Gastrocnemius medialis (tissue), 4 donors: ENCODE measurements around the gene CNTF. TPM values are rescaled to one million over a fixed set of nuclear protein-coding genes. Genes with fewer than 3 reads are reported as not detected.

ENCODE experiments used
- ATAC-seq, 2 donors: fragments of 150-250 bp; one replicate each; pipeline ENCODE4 v1.9.1; 2016
- DNase-seq, 2 donors: peaks; one replicate each; pipeline ENCODE4 v3.0.0-alpha.2; 2019
- H3K27ac ChIP-seq, 4 donors: fragments of 200-600 bp; sonication (generic); 1 replicate in 1 of 4; 2 replicates in 3 of 4; pipeline ENCODE4 v1.5.1; 2016 to 2018; ENCODE audit warnings: mild to moderate bottlenecking in 2 of 4, moderate library complexity in 1 of 4
- H3K27me3 ChIP-seq, 3 donors: fragments of 200-600 bp; sonication (generic) in 2 of 3; 1 replicate in 1 of 3; 2 replicates in 2 of 3; pipeline versions ENCODE4 v1.5.1 to v1.6.0; 2016 to 2019; ENCODE audit warnings: mild to moderate bottlenecking in 1 of 3, moderate library complexity in 1 of 3
- H3K36me3 ChIP-seq, 2 donors: fragments of 200-600 bp; sonication (generic) in 1 of 2; one replicate each; pipeline ENCODE4 v1.5.1; 2017 to 2018
- H3K4me1 ChIP-seq, 2 donors: fragments of 200-600 bp; sonication (generic) in 1 of 2; one replicate each; pipeline ENCODE4 v1.5.1; 2016 to 2017; ENCODE audit warnings: mild to moderate bottlenecking in 2 of 2
- H3K4me3 ChIP-seq, 4 donors: fragments of 200-600 bp; sonication (generic) in 3 of 4; 1 replicate in 1 of 4; 2 replicates in 3 of 4; pipeline ENCODE4 v1.5.1; 2016 to 2019; ENCODE audit warnings: mild to moderate bottlenecking in 2 of 4
- H3K9me3 ChIP-seq, 3 donors: fragments of 200-600 bp; sonication (generic) in 2 of 3; 1 replicate in 1 of 3; 2 replicates in 2 of 3; pipeline ENCODE4 v1.5.1; 2016 to 2019
- POLR2A ChIP-seq, 2 donors: fragments of 450-650 bp; IDR thresholded peaks; one replicate each; pipeline ENCODE4 v1.6.1; 2017; ENCODE audit warnings: antibody characterized with exemption in 2 of 2, mild to moderate bottlenecking in 2 of 2, moderate library complexity in 2 of 2
- in situ Hi-C, 4 donors: fragments of 200-750 bp; cut with MboI; loops; one replicate each; pipeline versions ENCODE4 v1.15.0 to v1.8.0; 2017; ENCODE audit warnings: low sequenced_read_pairs in 4 of 4
- intact Hi-C: fragments of 100-400 bp; cut with DNase I; formaldehyde crosslinking; loops from one replicate; pipeline ENCODE4 v1.15.1; 2023; ENCODE audit warnings: low total_unique reads
- total RNA-seq, 4 donors: library from RNA; depleted of rRNA; stranded (reverse); fragments of >200 nt; gene quantifications; one replicate each; pipeline versions ENCODE4 v1.1.0 to v1.2.3, GENCODE V29; 2016
- TF ChIP-seq, protein P1 (sequence below), 5 experiments: fragments of 450-650 bp in 3 of 5; fragments of 200-600 bp in 2 of 5; sonication (generic) in 2 of 5; IDR thresholded peaks in 4 of 5; conservative IDR thresholded peaks in 1 of 5; 1 replicate in 4 of 5; 2 replicates in 1 of 5; pipeline ENCODE4 v1.5.1; 2016 to 2019; ENCODE audit warnings: antibody characterized with exemption in 5 of 5, mild to moderate bottlenecking in 3 of 5, moderate library complexity in 3 of 5

CNTF gene
- total RNA-seq, 4 donors from 2014 or later = 3.2 to 8.5 (median 4.0) TPM

DNA sequence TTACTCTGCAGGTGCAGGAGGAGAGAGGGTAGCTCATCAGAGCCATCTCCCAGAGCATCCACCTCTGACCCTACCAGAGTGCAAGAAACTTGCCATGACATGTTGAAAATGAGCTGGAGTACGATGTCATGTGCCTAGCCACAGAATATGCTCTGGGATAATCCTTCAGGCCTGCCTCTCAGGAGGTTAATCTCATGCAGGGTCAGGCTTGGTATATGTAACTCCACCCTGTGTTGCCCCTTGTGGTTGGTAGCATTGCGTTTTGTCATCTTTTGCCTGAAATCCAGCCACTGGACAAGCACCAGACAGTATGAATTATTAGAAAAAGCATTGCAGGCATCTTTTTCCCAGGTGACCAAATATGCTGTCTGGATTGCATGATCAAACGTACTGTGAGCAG, 36.2 kb downstream of the CNTF start:
- in situ Hi-C loops = loop anchor here in 3 of 4 donors (25.0 kb wide), 2 partner anchors 479 to 504 kb away; partner anchors contain the start of genes FAM111A (in 2 of the 3) and DTX4 (in 1 of the 3)
- ATAC-seq = no peak

DNA sequence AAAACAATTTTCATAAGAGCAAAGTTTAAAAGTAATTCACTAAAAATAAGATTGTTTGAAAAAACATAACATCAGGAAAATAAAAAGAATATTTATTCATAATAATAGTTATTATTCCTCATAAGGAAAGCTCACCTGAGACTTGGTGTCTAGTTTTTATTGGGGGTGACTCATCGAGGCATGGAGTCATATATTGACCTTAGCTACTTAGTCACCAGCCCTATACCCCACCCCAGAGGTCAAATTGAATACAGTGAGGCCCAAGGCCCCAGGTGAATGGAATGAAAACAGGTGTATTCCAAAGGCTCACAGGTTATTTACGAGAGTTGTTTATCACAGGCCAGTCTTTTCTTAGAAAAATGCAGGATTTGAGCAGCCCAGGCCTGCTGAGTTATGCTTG, 36.9 kb downstream of the CNTF start:
- no peaks in the 10 kb centered on the region for H3K27me3 ChIP-seq
- intact Hi-C loops (loop anchor here (10.0 kb wide), 1 partner anchor 495 kb away; no protein-coding TSS in a partner anchor), in situ Hi-C loops (loop anchor here in 3 of 4 donors (25.0 kb wide), 2 partner anchors 478 to 503 kb away; partner anchors contain the start of genes FAM111A (in 2 of the 3) and DTX4 (in 1 of the 3))

More for the DNA sequence above, 36.2 kb downstream of the CNTF start:
- no peaks in the 10 kb centered on the region for H3K36me3 ChIP-seq
- no peaks in the 10 kb centered on the region for H3K4me1 ChIP-seq
- no peak for DNase-seq
- no peaks in the 10 kb centered on the region for H3K27me3 ChIP-seq
- intact Hi-C loops = loop anchor here (10.0 kb wide), 1 partner anchor 496 kb away; no protein-coding TSS in a partner anchor
- no peak overlapping the region for H3K4me3 ChIP-seq
- H3K9me3 ChIP-seq = no peaks in the 10 kb centered on the region
- TF ChIP-seq, protein P1, sequence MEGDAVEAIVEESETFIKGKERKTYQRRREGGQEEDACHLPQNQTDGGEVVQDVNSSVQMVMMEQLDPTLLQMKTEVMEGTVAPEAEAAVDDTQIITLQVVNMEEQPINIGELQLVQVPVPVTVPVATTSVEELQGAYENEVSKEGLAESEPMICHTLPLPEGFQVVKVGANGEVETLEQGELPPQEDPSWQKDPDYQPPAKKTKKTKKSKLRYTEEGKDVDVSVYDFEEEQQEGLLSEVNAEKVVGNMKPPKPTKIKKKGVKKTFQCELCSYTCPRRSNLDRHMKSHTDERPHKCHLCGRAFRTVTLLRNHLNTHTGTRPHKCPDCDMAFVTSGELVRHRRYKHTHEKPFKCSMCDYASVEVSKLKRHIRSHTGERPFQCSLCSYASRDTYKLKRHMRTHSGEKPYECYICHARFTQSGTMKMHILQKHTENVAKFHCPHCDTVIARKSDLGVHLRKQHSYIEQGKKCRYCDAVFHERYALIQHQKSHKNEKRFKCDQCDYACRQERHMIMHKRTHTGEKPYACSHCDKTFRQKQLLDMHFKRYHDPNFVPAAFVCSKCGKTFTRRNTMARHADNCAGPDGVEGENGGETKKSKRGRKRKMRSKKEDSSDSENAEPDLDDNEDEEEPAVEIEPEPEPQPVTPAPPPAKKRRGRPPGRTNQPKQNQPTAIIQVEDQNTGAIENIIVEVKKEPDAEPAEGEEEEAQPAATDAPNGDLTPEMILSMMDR (IDR thresholded peaks at IDR 0.05 in 4 of 5, conservative IDR thresholded peaks at IDR 0.05 in 1 of 5) = no peak
- TF ChIP-seq POLR2A (IDR thresholded peaks at IDR 0.05) = no peak
- H3K27ac ChIP-seq = no peak overlapping the region

GRCh38 chr11:58659910-58660570, 37.6 kb downstream of the CNTF start:
- intact Hi-C loops (loop anchor here (10.0 kb wide), 1 partner anchor 495 kb away; no protein-coding TSS in a partner anchor), in situ Hi-C loops (loop anchor here in 3 of 4 donors (25.0 kb wide), 2 partner anchors 477 to 502 kb away; partner anchors contain the start of genes FAM111A (in 2 of the 3) and DTX4 (in 1 of the 3))
- ATAC-seq (no peak), DNase-seq (no peak)
- Histone ChIP-seq H3K4me1 (no peaks in the 10 kb centered on the region), H3K27me3 (no peaks in the 10 kb centered on the region), H3K27ac (no peak overlapping the region), H3K4me3 (no peak overlapping the region), H3K36me3 (no peaks in the 10 kb centered on the region), H3K9me3 (no peaks in the 10 kb centered on the region)
- no peak for TF ChIP-seq POLR2A (IDR thresholded peaks at IDR 0.05)
- TF ChIP-seq, protein P1 (IDR thresholded peaks at IDR 0.05 in 4 of 5, conservative IDR thresholded peaks at IDR 0.05 in 1 of 5) = no peak

More for the DNA sequence above, 36.9 kb downstream of the CNTF start:
- H3K9me3 ChIP-seq = no peaks in the 10 kb centered on the region
- H3K36me3 ChIP-seq = no peaks in the 10 kb centered on the region
- H3K4me1 ChIP-seq = no peaks in the 10 kb centered on the region
- H3K27ac ChIP-seq = no peak overlapping the region
- no peak for DNase-seq
- TF ChIP-seq, protein P1 (IDR thresholded peaks at IDR 0.05 in 4 of 5, conservative IDR thresholded peaks at IDR 0.05 in 1 of 5) = no peak
- TF ChIP-seq POLR2A (IDR thresholded peaks at IDR 0.05) = no peak
- no peak for ATAC-seq
- no peak overlapping the region for H3K4me3 ChIP-seq

- no peak overlapping the region for H3K27ac ChIP-seq
- H3K27me3 ChIP-seq = no peaks in the 10 kb centered on the region
- in situ Hi-C loops (loop anchor here (10.0 to 25.0 kb wide), 3 partner anchors 97 to 490 kb away; partner anchors contain the start of genes FAM111A (in 2 of the 4), LPXN (in 2 of the 4), ZFP91 (in 2 of the 4) and DTX4 (in 1 of the 4)), intact Hi-C loops (no loop called here)
- no peaks in the 10 kb centered on the region for H3K36me3 ChIP-seq
- ATAC-seq (no peak), DNase-seq (no peak)
- no peaks in the 10 kb centered on the region for H3K4me1 ChIP-seq
- no peak for TF ChIP-seq POLR2A (IDR thresholded peaks at IDR 0.05)
- TF ChIP-seq, protein P1 (IDR thresholded peaks at IDR 0.05 in 4 of 5, conservative IDR thresholded peaks at IDR 0.05 in 1 of 5) = no peak
- no peak overlapping the region for H3K4me3 ChIP-seq
- H3K9me3 ChIP-seq = no peaks in the 10 kb centered on the region
Observed at GRCh38 chr11:58671983-58672633, 49.6 kb downstream of the CNTF start.
